GM18526 (cell line): ENCODE data around the gene PITX1.

Source experiments
- POLR2A ChIP-seq: IDR thresholded peaks from 3 replicates; pipeline ENCODE4 v1.6.1; 2011; ENCODE audit not compliant: insufficient read length; ENCODE audit errors: extremely low read depth

The PITX1 gene

GRCh38 chr5:135052511-135053145, 18.6 kb upstream of the PITX1 start:
- TF ChIP-seq POLR2A, result no peak

- no peak for TF ChIP-seq POLR2A
Observed at GRCh38 chr5:135051872-135052271, 17.8 kb upstream of the PITX1 start.

DNA sequence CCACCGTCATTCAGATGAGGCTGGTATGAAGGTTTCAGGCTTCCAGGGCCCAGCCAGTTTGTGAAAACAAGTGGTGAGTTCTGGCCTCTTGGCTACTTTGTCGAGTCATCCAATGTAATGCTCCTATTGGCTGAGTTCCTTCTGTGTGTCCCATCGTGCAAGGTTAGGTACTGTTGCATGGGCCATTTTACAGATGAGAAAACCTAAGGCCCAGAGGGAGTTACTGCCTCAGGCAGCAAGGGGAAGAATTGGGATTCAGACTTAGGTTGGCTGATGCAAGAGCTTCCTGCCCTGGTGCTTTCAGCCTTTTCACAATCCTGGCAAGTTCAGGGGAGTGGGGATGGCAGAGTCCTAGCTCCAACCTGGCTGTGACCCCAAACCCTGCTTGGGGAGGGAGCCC, 17.4 kb upstream of the PITX1 start:
- TF ChIP-seq POLR2A, result no peak

- TF ChIP-seq POLR2A, result no peak
Observed at GRCh38 chr5:135050244-135050767, 16.3 kb upstream of the PITX1 start.

- TF ChIP-seq POLR2A, result no peak
Observed at GRCh38 chr5:135048930-135049329, 14.9 kb upstream of the PITX1 start.

- TF ChIP-seq POLR2A, result no peak
Observed at GRCh38 chr5:135048286-135048685, 14.3 kb upstream of the PITX1 start.

- TF ChIP-seq POLR2A, result no peak
Observed at GRCh38 chr5:135047347-135047695, 13.3 kb upstream of the PITX1 start.

DNA sequence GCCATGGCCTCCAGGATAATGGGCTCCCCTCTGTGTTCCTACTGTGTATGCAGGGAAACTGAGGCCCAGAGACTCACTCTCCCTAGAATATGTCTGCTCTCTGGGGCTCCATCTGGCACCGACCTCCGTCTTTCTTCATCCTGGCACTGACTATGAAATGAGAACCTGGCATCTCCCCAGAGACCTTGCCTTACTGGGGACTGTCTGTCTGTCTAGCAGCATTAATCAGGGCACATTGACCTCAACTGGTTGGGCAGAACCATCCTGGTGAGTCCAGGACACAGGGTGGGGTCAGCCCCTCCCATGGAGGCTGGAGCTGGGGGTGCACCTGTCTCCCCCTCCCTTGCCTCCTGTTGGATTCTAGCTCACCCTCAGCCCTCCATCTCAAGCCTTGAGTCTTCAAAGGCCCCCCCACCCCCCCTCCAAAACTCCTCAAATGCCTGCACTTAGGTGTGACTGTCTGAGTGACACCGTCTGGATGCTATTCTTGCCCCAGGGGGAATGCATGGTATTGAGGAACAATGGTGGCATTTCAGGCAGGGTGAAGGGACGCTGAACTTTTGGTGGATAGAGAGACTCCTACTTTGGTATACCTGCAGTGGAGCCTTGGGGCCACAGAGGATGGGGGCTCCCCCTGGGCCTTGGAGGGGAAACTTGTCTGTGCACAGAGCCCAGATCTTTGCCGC, 12.8 kb upstream of the PITX1 start:
- TF ChIP-seq POLR2A, result no peak

GRCh38 chr5:135045488-135045887, 11.5 kb upstream of the PITX1 start:
- TF ChIP-seq POLR2A, result no peak

- no peak for TF ChIP-seq POLR2A
Observed at GRCh38 chr5:135042595-135042994, 8.6 kb upstream of the PITX1 start.

DNA sequence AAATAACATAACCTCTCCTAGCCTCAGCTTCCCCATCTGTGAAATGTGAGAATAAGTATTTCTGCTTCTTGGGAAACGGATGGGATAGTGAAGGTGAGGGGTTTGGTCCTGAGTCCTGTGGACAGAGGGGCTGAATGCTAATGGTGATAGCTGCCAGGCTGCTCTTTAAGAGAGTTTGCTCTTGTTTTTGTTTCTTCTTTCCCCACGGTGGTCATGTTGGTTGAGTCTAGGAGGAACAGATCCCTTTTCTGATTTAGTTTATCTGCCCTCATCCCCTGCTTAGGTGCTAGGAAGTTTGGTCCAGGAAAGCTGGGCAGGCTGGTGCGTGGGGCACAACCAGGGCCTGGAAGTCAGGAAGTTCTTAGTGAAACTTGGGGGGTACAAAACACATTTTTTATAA, 7.7 kb upstream of the PITX1 start:
- no peak for TF ChIP-seq POLR2A

DNA sequence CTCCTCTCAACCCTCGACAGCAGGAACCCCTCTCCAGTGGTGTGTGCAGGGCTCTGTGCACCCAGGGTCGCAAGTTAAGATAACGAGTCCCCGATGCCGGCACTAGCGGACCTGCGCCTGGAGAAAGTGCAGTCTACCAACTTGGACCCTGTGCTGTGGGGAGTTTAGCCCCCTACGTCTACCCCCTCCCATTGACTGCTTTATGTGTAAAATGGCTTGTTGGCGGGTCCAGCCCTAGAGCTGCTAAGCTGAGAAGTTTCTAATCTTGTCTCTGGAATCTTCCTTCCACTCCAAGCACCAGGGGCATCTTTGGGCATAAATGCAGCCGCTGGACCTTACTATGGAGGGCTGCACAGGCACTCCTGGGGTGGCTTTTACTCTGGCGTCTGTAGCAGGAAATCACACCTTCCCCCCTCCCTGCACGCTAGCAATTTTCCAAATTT, 7.1 kb upstream of the PITX1 start:
- TF ChIP-seq POLR2A, result no peak

DNA sequence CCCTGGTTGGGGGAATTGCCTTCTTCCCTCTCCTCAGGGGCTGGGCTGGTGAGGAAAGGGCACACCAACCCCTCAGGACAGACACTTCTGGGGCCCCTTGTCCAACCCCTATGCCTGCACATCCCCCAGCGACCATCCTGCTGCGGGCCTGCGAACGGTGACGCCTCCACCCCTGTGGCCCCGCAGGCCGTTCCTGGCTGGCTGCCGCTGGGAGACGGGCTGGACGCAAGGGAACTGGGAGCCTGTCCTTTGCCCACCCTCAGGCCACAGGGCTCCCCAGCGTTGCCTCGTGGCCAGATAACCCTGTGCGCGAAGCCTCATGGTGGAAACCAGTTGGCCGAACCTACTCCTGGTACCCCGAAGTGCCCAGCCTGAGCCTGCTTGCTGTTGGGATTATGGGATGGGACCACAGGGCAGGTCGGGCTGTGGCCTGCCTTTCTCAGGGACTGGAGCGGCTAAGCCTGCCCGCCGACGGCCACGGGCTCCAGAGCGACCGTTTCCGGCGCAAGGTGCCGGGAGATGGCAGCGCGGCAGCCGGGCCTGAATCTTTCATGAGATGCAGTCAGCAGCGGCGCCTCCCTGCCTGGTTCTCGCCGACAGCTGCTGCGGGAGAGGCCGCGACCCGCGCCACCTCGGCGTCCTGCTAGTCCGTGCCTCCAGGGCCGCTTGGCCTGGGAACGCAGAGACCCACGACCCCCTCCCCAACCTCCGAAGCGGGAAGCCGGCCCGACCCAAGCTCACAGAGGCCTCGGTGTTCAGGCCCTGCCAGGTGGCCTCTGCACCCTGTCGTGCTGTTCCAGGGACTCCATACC, 6.5 kb upstream of the PITX1 start:
- no peak for TF ChIP-seq POLR2A

DNA sequence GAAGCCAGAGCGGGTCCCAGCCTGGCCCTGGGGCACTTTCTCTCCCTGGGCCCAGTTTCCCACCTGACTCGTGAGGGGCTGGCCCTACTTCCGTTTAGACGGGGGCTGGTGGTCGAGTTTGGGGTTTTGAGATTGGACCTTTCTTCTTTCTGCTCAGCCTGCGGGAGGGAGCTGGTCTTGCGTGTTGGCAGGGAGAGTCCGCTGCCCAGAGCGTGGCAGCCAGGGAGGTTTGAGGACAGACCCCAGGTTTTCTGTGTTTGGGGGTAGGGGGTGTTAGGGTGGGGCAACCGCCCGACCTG, 6.0 kb upstream of the PITX1 start:
- TF ChIP-seq POLR2A, result no peak

GRCh38 chr5:135039271-135040033, 5.4 kb upstream of the PITX1 start:
- no peak for TF ChIP-seq POLR2A
